ENCODE data around the gene NLN. TPM values are rescaled to one million over a fixed set of nuclear protein-coding genes. Genes with fewer than 3 reads are reported as not detected.

Gene NLN
- total and polyA plus RNA-seq, 2 donors (not counting 1 experiment from before 2014, with no cell fraction given): 1.7 to 6.8 TPM

GRCh38 chr5:65749956-65750355 lies 28.0 kb downstream of the NLN start:
- ATAC-seq (ENCODE audit: low read depth) (no peak), DNase-seq (no peak)
- Mint-ChIP-seq H3K9me3 (ENCODE audit: insufficient read depth) (no peaks in the 10 kb centered on the region), H3K27me3 (no peaks in the 10 kb centered on the region), H3K4me1 (no peaks in the 10 kb centered on the region), H3K27ac (no peak overlapping the region), H3K4me3 (no peak overlapping the region)
- no peaks in the 10 kb centered on the region for H3K27me3 ChIP-seq (replicated peaks in 1 of 4; ENCODE audit: control extremely low read depth in 1 of 4, control insufficient read depth in 3 of 4, insufficient read depth in 4 of 4, low read length in 3 of 4)
- no peaks in the 10 kb centered on the region for H3K9me3 ChIP-seq (ENCODE audit: control extremely low read depth in 1 of 3, control insufficient read depth in 2 of 3, insufficient read depth in 1 of 3, low read length in 2 of 3)
- TF ChIP-seq, protein P1, sequence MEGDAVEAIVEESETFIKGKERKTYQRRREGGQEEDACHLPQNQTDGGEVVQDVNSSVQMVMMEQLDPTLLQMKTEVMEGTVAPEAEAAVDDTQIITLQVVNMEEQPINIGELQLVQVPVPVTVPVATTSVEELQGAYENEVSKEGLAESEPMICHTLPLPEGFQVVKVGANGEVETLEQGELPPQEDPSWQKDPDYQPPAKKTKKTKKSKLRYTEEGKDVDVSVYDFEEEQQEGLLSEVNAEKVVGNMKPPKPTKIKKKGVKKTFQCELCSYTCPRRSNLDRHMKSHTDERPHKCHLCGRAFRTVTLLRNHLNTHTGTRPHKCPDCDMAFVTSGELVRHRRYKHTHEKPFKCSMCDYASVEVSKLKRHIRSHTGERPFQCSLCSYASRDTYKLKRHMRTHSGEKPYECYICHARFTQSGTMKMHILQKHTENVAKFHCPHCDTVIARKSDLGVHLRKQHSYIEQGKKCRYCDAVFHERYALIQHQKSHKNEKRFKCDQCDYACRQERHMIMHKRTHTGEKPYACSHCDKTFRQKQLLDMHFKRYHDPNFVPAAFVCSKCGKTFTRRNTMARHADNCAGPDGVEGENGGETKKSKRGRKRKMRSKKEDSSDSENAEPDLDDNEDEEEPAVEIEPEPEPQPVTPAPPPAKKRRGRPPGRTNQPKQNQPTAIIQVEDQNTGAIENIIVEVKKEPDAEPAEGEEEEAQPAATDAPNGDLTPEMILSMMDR (IDR thresholded peaks at IDR 0.05): no peak
- TF ChIP-seq EZH2 (IDR thresholded peaks at IDR 0.05; ENCODE audit: borderline replicate concordance, insufficient read depth, low read depth, low read length, poor library complexity, severe bottlenecking): no peak
- peaks cover 3% of the 10 kb centered on the region for H3K79me2 ChIP-seq (ENCODE audit: control insufficient read depth, insufficient read depth, low read length)
- WGBS (ENCODE audit: insufficient coverage): no CpG with 5 or more reads among the region's 5 CpGs
- ChIA-PET CTCF (no interaction called here), POLR2A (no interaction called here)
- H3K4me3 ChIP-seq (ENCODE audit: control extremely low read depth in 1 of 5, extremely low read depth in 1 of 5, insufficient read depth in 1 of 5, low read depth in 2 of 5, low read length in 4 of 5): no peak overlapping the region
- no peak overlapping the region for H3K27ac ChIP-seq (ENCODE audit: low read length in 2 of 2)
- H3K4me1 ChIP-seq (ENCODE audit: control insufficient read depth in 2 of 2, insufficient read depth in 2 of 2, low read length in 2 of 2): no peaks in the 10 kb centered on the region
- no peaks in the 10 kb centered on the region for H3K36me3 ChIP-seq (replicated peaks in 1 of 2; ENCODE audit: control extremely low read depth in 1 of 2, control insufficient read depth in 1 of 2, extremely low read depth in 1 of 2, insufficient read depth in 2 of 2, low read length in 1 of 2)
- intact Hi-C loops (cut with micrococcal nuclease): loop anchor here (10.0 kb wide), 1 partner anchor 555 kb away; no protein-coding TSS in a partner anchor
- H3K4me2 ChIP-seq (replicated peaks; ENCODE audit: low read depth, low read length, poor library complexity, severe bottlenecking): no peak overlapping the region
- H2AFZ ChIP-seq (ENCODE audit: insufficient read depth, low read depth, low read length, poor library complexity, severe bottlenecking): no peak overlapping the region
- H3K9ac ChIP-seq (ENCODE audit: low read length): no peak overlapping the region
- H4K20me1 ChIP-seq (ENCODE audit: control insufficient read depth, insufficient read depth, low read length, poor library complexity, severe bottlenecking): no peaks in the 10 kb centered on the region

DNA sequence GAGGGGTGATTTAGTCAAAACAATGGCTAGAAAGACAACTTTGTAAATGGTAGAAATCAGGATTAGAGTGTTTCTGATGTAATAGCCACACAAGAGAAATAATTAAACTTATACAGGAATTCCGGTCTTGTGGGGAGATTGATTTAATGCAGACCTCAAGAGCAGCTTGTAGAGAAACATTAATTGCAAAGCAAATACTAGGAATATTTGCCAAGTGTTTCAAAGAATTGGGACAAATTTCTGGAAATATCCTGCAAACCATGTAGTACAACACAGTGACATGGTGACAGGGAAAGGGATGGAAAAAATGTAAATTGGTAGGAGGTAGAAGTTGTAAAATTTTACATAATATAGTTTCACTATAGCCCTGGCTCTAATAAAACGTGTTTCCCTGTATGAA lies 28.9 kb downstream of the NLN start:
- TF ChIP-seq, protein P1 (IDR thresholded peaks at IDR 0.05): no peak
- no peak for TF ChIP-seq EZH2 (IDR thresholded peaks at IDR 0.05; ENCODE audit: borderline replicate concordance, insufficient read depth, low read depth, low read length, poor library complexity, severe bottlenecking)
- H3K27ac ChIP-seq (ENCODE audit: low read length in 2 of 2): no peak overlapping the region
- no peaks in the 10 kb centered on the region for H4K20me1 ChIP-seq (ENCODE audit: control insufficient read depth, insufficient read depth, low read length, poor library complexity, severe bottlenecking)
- Mint-ChIP-seq H3K27ac (no peak overlapping the region), H3K27me3 (no peaks in the 10 kb centered on the region), H3K4me1 (no peaks in the 10 kb centered on the region), H3K9me3 (ENCODE audit: insufficient read depth) (no peaks in the 10 kb centered on the region), H3K4me3 (no peak overlapping the region)
- H3K4me1 ChIP-seq (ENCODE audit: control insufficient read depth in 2 of 2, insufficient read depth in 2 of 2, low read length in 2 of 2): no peaks in the 10 kb centered on the region
- H3K27me3 ChIP-seq (replicated peaks in 1 of 4; ENCODE audit: control extremely low read depth in 1 of 4, control insufficient read depth in 3 of 4, insufficient read depth in 4 of 4, low read length in 3 of 4): no peaks in the 10 kb centered on the region
- ATAC-seq (ENCODE audit: low read depth): no peak
- CTCF ChIA-PET: no interaction called here
- no peak overlapping the region for H3K4me2 ChIP-seq (replicated peaks; ENCODE audit: low read depth, low read length, poor library complexity, severe bottlenecking)
- H3K4me3 ChIP-seq (ENCODE audit: control extremely low read depth in 1 of 5, extremely low read depth in 1 of 5, insufficient read depth in 1 of 5, low read depth in 2 of 5, low read length in 4 of 5): no peak overlapping the region
- H2AFZ ChIP-seq (ENCODE audit: insufficient read depth, low read depth, low read length, poor library complexity, severe bottlenecking): no peak overlapping the region
- H3K36me3 ChIP-seq (replicated peaks in 1 of 2; ENCODE audit: control extremely low read depth in 1 of 2, control insufficient read depth in 1 of 2, extremely low read depth in 1 of 2, insufficient read depth in 2 of 2, low read length in 1 of 2): no peaks in the 10 kb centered on the region
- WGBS (ENCODE audit: insufficient coverage): 100% methylated on average over 1 of the region's 2 CpGs
- intact Hi-C loops (cut with micrococcal nuclease): no loop called here
- no peak overlapping the region for H3K9ac ChIP-seq (ENCODE audit: low read length)
- no peaks in the 10 kb centered on the region for H3K79me2 ChIP-seq (ENCODE audit: control insufficient read depth, insufficient read depth, low read length)
- DNase-seq: no peak
- POLR2A ChIA-PET: no interaction called here
- H3K9me3 ChIP-seq (ENCODE audit: control extremely low read depth in 1 of 3, control insufficient read depth in 2 of 3, insufficient read depth in 1 of 3, low read length in 2 of 3): no peaks in the 10 kb centered on the region

Measured in B cell (primary cell).